Osteoblast (primary cell): ENCODE results near the gene CROCC2. TPM values are rescaled to one million over a fixed set of nuclear protein-coding genes. Genes with fewer than 3 reads are reported as not detected.

Experiments
- DNase-seq: peaks from one replicate; pipeline ENCODE4 v3.0.0; 2011; ENCODE audit warnings: low spot score, mixed read lengths; ENCODE audit not compliant: insufficient read length; ENCODE audit errors: missing footprints
- H2AFZ ChIP-seq: 2 replicates; pipeline ENCODE4 v1.6.0; 2011; ENCODE audit warnings: mild to moderate bottlenecking, low read length
- H3K27ac ChIP-seq: 2 replicates; pipeline ENCODE4 v1.5.1; 2011; ENCODE audit warnings: mild to moderate bottlenecking, low read depth, low read length, moderate library complexity
- H3K27me3 ChIP-seq: 2 replicates; pipeline ENCODE4 v1.6.0; 2012; ENCODE audit warnings: mild to moderate bottlenecking, control low read depth, inconsistent platforms, low read length, moderate library complexity; ENCODE audit not compliant: insufficient read depth
- H3K36me3 ChIP-seq: 2 replicates; pipeline ENCODE4 v1.5.1; 2011; ENCODE audit warnings: mild to moderate bottlenecking, low read length, control low read depth, moderate library complexity; ENCODE audit not compliant: insufficient read depth
- H3K4me1 ChIP-seq: 2 replicates; pipeline ENCODE4 v1.5.1; 2011; ENCODE audit warnings: mild to moderate bottlenecking, low read length, control low read depth, moderate library complexity; ENCODE audit not compliant: insufficient read depth
- H3K4me2 ChIP-seq: 2 replicates; pipeline ENCODE4 v1.6.0; 2011; ENCODE audit warnings: mild to moderate bottlenecking, low read length; ENCODE audit not compliant: insufficient read depth
- H3K4me3 ChIP-seq: fragments of 200-600 bp; sonication (generic); 3 replicates; pipeline ENCODE4 v1.5.1; 2012; ENCODE audit warnings: mild to moderate bottlenecking, low read length, inconsistent platforms; ENCODE audit not compliant: insufficient read depth
- H3K79me2 ChIP-seq: 2 replicates; pipeline ENCODE4 v1.6.0; 2012; ENCODE audit warnings: mild to moderate bottlenecking, low read length, control low read depth, inconsistent platforms; ENCODE audit not compliant: insufficient read depth
- H3K9me3 ChIP-seq: 2 replicates; pipeline ENCODE4 v1.5.1; 2011; ENCODE audit warnings: low read depth, low read length, control low read depth
- H4K20me1 ChIP-seq: 2 replicates; pipeline ENCODE4 v1.6.0; 2012; ENCODE audit warnings: mild to moderate bottlenecking, low read length, control low read depth; ENCODE audit not compliant: insufficient read depth
- total RNA-seq: library from RNA; depleted of rRNA; stranded (reverse); fragments of >200 nt; gene quantifications from 2 replicates; pipeline ENCODE4 v1.2.3, GENCODE V29; 2012
- TF ChIP-seq, protein P1 (sequence below): IDR thresholded peaks from 2 replicates; pipeline ENCODE4 v1.5.1; 2011; ENCODE audit warnings: mild to moderate bottlenecking, low read depth, low read length, moderate library complexity; ENCODE audit errors: extremely low read depth

Gene CROCC2
- total RNA-seq, 1 donor = under 0.01 TPM

DNA sequence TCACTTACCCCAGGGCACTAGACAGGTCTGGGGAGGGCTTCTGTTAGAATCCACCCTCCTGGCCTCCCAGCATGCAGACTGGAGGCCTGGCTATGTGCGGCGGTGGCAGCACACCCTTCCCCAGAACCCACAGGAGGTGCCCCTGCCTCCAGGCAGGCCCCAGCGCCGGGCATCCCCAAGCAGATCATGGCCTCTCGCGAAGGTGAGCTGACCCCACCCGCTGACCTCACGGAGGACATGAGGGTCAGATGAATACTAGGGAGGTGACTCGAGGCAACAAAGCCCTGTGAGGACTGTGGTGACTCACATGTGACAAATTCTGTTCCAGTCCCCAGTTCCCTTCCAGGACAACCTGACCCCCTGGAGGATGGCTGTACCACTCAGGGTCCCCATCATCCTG, 12.1 kb upstream of the CROCC2 start:
- Histone ChIP-seq H3K79me2 (no peaks in the 10 kb centered on the region), H3K4me2 (no peak overlapping the region)
- TF ChIP-seq, protein P1, sequence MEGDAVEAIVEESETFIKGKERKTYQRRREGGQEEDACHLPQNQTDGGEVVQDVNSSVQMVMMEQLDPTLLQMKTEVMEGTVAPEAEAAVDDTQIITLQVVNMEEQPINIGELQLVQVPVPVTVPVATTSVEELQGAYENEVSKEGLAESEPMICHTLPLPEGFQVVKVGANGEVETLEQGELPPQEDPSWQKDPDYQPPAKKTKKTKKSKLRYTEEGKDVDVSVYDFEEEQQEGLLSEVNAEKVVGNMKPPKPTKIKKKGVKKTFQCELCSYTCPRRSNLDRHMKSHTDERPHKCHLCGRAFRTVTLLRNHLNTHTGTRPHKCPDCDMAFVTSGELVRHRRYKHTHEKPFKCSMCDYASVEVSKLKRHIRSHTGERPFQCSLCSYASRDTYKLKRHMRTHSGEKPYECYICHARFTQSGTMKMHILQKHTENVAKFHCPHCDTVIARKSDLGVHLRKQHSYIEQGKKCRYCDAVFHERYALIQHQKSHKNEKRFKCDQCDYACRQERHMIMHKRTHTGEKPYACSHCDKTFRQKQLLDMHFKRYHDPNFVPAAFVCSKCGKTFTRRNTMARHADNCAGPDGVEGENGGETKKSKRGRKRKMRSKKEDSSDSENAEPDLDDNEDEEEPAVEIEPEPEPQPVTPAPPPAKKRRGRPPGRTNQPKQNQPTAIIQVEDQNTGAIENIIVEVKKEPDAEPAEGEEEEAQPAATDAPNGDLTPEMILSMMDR = no peak

DNA sequence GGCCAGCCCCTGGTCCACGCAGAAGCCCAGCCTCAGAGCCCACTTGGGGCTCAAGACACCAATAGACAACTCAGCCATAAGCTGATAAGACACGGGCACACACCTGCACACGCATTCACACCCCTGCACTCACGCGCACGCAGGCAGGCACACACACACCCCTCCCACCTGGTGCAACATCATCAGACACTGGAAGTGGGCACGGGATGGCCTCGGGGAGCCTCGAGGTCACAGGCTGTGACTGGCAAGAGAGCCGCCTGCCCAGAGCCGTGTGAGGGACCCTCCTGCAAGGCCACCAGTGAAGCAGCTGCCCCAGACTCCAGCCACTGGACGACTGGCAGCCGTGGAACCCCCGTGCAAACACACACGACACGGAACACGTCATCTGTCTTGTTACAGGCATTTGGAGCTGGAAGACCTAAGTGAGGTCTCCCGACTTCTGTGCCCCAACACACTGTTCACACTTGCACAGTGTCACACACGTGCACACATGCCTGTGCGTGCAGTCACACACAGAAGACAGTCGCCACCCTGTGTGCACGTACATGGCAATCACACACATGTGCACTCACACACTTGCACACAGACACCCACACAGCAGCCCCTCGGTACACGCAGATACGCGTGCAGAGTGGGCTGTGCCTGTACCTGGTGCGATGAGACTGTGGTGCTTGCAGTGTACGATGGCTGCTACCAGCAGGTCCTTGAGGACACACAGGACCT, 11.1 kb upstream of the CROCC2 start:
- TF ChIP-seq, protein P1 = no peak
- Histone ChIP-seq H3K9me3 (no peaks in the 10 kb centered on the region), H4K20me1 (no peaks in the 10 kb centered on the region), H3K27me3 (no peaks in the 10 kb centered on the region), H3K4me2 (no peak overlapping the region), H3K79me2 (no peaks in the 10 kb centered on the region), H3K36me3 (no peaks in the 10 kb centered on the region), H2AFZ (no peak overlapping the region), H3K4me1 (no peaks in the 10 kb centered on the region), H3K27ac (no peak overlapping the region), H3K4me3 (no peak overlapping the region)
- no peak for DNase-seq

More for the DNA sequence above, 12.1 kb upstream of the CROCC2 start:
- Histone ChIP-seq H3K27me3 (no peaks in the 10 kb centered on the region), H4K20me1 (no peaks in the 10 kb centered on the region), H3K36me3 (no peaks in the 10 kb centered on the region), H3K9me3 (no peaks in the 10 kb centered on the region), H3K4me1 (no peaks in the 10 kb centered on the region), H3K4me3 (no peak overlapping the region), H3K27ac (no peak overlapping the region), H2AFZ (no peak overlapping the region)
- DNase-seq = no peak

DNA sequence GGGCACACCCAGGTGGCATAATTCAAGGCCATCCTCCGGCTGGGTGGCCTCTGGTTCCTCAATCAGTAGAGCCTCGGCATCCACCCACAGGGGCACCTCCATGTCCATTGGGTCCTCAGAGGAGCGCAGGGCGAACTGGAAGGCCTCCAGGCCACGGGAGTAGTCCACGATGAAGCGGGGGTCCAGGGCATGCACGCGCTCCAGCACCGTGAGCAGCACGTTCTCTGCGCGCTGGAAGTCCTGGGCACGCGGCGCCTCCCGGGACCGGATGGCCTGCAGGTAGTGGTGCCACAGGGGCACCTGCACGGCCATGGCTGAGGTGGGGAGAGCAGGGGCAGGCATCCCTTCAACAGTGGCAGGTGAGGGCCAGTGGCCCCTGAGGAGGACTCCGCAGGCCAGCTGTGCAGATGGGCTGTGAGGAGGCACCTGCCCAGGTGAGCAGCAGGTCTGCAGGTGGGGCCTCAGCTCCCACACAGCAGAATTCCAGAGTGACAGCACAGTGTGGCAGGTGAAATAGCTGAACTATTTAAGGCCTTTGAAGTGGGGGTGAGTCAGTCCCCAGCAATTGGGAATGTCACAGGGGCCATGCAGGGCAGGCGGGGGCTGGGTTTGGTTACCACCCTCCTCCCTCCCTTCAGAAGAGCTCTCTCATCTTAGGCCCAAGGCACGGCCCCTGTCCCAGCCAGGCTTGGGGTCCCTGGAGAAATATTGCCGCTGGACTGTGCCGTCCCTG, 10.3 kb upstream of the CROCC2 start, which contains the start of gene MAB21L4:
TSS of gene MAB21L4 (minus strand) at position 501 of the 733 bp plus-strand sequence. CDS start at position 342, 159 bp downstream.
- no peak within 1 kb of the TSS for H2AFZ ChIP-seq
- H3K4me2 ChIP-seq = no peak within 1 kb of the TSS
- no peaks in the 10 kb centered on the region for H3K9me3 ChIP-seq
- no peak within 1 kb of the TSS for H3K27ac ChIP-seq
- no peaks in the 10 kb centered on the region for H3K36me3 ChIP-seq
- H3K4me3 ChIP-seq = no peak within 1 kb of the TSS
- H4K20me1 ChIP-seq = no peaks in the 10 kb centered on the region
- TF ChIP-seq, protein P1 = no peak
- DNase-seq = no peak
- no peaks in the 10 kb centered on the region for H3K79me2 ChIP-seq
- H3K27me3 ChIP-seq = no peaks in the 10 kb centered on the region
- H3K4me1 ChIP-seq = no peaks in the 10 kb centered on the region

DNA sequence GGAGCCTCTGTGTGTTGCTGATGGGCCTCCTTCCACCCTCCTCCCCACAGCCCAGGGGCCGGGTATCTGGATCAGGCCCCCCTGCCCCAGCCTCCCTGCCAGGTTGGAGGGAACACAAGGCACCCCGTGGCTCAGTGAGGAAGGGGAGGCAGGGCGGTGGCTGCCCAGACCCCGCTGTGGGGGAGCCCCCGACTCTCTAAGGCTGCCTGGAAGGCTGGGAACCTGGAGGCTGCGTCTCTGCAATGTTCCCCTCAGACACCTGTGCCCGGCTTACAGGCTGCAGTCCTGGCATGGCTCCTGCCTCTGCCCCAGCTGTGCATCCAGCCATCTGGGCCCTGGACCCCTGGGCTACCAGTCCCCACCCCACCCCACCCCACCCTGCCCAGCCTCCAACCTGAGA, 9.7 kb upstream of the CROCC2 start:
- Histone ChIP-seq H3K4me2 (no peak overlapping the region), H3K27ac (no peak overlapping the region), H3K27me3 (no peaks in the 10 kb centered on the region), H3K9me3 (no peaks in the 10 kb centered on the region), H3K79me2 (no peaks in the 10 kb centered on the region), H3K4me3 (no peak overlapping the region), H2AFZ (no peak overlapping the region), H4K20me1 (no peaks in the 10 kb centered on the region), H3K4me1 (no peaks in the 10 kb centered on the region), H3K36me3 (no peaks in the 10 kb centered on the region)
- TF ChIP-seq, protein P1 = no peak
- DNase-seq = no peak
